GM23338 (cell line): Measurements from ENCODE around the gene PDS5A. TPM values are rescaled to one million over a fixed set of nuclear protein-coding genes. Genes with fewer than 3 reads are reported as not detected.

Experiments
- ATAC-seq: fragments of 200-7000 bp; cut with Tn5 transposase; 3 replicates; pipeline ENCODE4 v1.9.1; 2020
- DNase-seq: peaks from one replicate; pipeline ENCODE4 v3.0.0-alpha.2; 2015; ENCODE audit warnings: low spot score
- H2AFZ ChIP-seq: fragments of 200-600 bp; sonication (generic); 2 replicates; pipeline ENCODE4 v1.8.0; 2016; ENCODE audit warnings: antibody characterized with exemption, mild to moderate bottlenecking, moderate library complexity
- H3F3A ChIP-seq: fragments of 200-600 bp; sonication (generic); replicated peaks from 2 replicates; pipeline ENCODE4 v1.8.0; 2017; ENCODE audit warnings: antibody characterized with exemption, mixed run types, low read depth
- H3K27ac ChIP-seq: fragments of 200-600 bp; sonication (generic); 2 replicates; pipeline ENCODE4 v1.6.1; 2016; ENCODE audit warnings: low read depth
- H3K27me3 ChIP-seq: fragments of 200-600 bp; sonication (generic); 2 replicates; pipeline ENCODE4 v1.8.0; 2016; ENCODE audit warnings: mild to moderate bottlenecking, mixed run types, moderate library complexity; ENCODE audit not compliant: insufficient read depth
- H3K36me3 ChIP-seq: fragments of 200-600 bp; sonication (generic); 2 replicates; pipeline ENCODE4 v1.8.0; 2016; ENCODE audit warnings: mild to moderate bottlenecking; ENCODE audit not compliant: insufficient read depth
- H3K4me1 ChIP-seq: fragments of 200-600 bp; sonication (generic); 2 replicates; pipeline ENCODE4 v1.8.0; 2016; ENCODE audit warnings: mild to moderate bottlenecking, moderate library complexity; ENCODE audit not compliant: insufficient read depth
- H3K4me2 ChIP-seq: fragments of 200-600 bp; sonication (generic); 2 replicates; pipeline ENCODE4 v1.7.1; 2017; ENCODE audit warnings: mixed run types
- H3K4me3 ChIP-seq: fragments of 200-600 bp; sonication (generic); 2 replicates; pipeline ENCODE4 v1.6.1; 2016; ENCODE audit warnings: mixed run types
- H3K79me2 ChIP-seq: fragments of 200-600 bp; sonication (generic); replicated peaks from 2 replicates; pipeline ENCODE4 v1.8.0; 2017; ENCODE audit warnings: mild to moderate bottlenecking; ENCODE audit not compliant: insufficient read depth
- H3K9me2 ChIP-seq: fragments of 200-600 bp; sonication (generic); 2 replicates; pipeline ENCODE4 v1.8.0; 2017; ENCODE audit not compliant: insufficient read depth
- H4K20me1 ChIP-seq: fragments of 200-600 bp; sonication (generic); replicated peaks from 2 replicates; pipeline ENCODE4 v1.8.0; 2017; ENCODE audit warnings: mild to moderate bottlenecking; ENCODE audit not compliant: insufficient read depth
- H3K27ac Mint-ChIP-seq: 2 replicates; pipeline ENCODE4 v1.8.0; 2020; ENCODE audit warnings: inconsistent platforms, mild to moderate bottlenecking, moderate library complexity, mixed read lengths
- H3K27me3 Mint-ChIP-seq: 3 replicates; pipeline ENCODE4 v1.8.0; 2022; ENCODE audit warnings: low read depth, mild to moderate bottlenecking, moderate library complexity, mixed read lengths, inconsistent platforms; ENCODE audit not compliant: insufficient read depth, poor library complexity
- H3K36me3 Mint-ChIP-seq: 3 replicates; pipeline ENCODE4 v1.8.0; 2021; ENCODE audit warnings: low read depth, mild to moderate bottlenecking, inconsistent platforms, moderate library complexity, mixed read lengths
- H3K4me1 Mint-ChIP-seq: 3 replicates; pipeline ENCODE4 v1.8.0; 2020; ENCODE audit warnings: mild to moderate bottlenecking, inconsistent platforms, mixed read lengths
- H3K4me3 Mint-ChIP-seq: 3 replicates; pipeline ENCODE4 v1.8.0; 2021; ENCODE audit warnings: moderate library complexity, mild to moderate bottlenecking, inconsistent platforms, mixed read lengths
- H3K9me3 Mint-ChIP-seq: 3 replicates; pipeline ENCODE4 v1.8.0; 2020; ENCODE audit warnings: moderate library complexity, mild to moderate bottlenecking, inconsistent platforms, mixed read lengths
- CREB1 ChIP-seq: fragments of 250-450 bp; sonication (Bioruptor Pico); IDR thresholded peaks from 2 replicates; pipeline ENCODE4 v1.5.0; 2020; ENCODE audit warnings: low read depth, mild to moderate bottlenecking, moderate library complexity
- EZH2 ChIP-seq: fragments of 200-600 bp; sonication (generic); IDR thresholded peaks from one replicate; pipeline ENCODE4 v1.8.0; 2017; ENCODE audit warnings: antibody characterized with exemption, mild to moderate bottlenecking, low read depth; ENCODE audit not compliant: unreplicated experiment
- EZH2phosphoT487 ChIP-seq: fragments of 200-600 bp; sonication (generic); IDR thresholded peaks from one replicate; pipeline ENCODE4 v1.8.1; 2018; ENCODE audit warnings: antibody characterized with exemption; ENCODE audit not compliant: unreplicated experiment
- JUNB ChIP-seq: IDR thresholded peaks from one replicate; pipeline ENCODE4 v1.6.1; 2016; ENCODE audit warnings: antibody characterized with exemption; ENCODE audit not compliant: unreplicated experiment
- NANOG ChIP-seq: IDR thresholded peaks from 2 replicates; pipeline ENCODE4 v1.6.1; 2016; ENCODE audit warnings: antibody characterized with exemption, borderline replicate concordance
- POLR2AphosphoS5 ChIP-seq: IDR thresholded peaks from 2 replicates; pipeline ENCODE4 v1.6.1; 2016; ENCODE audit warnings: antibody characterized with exemption, low read depth
- STAT1 ChIP-seq: IDR thresholded peaks from one replicate; pipeline ENCODE4 v1.6.1; 2016; ENCODE audit warnings: antibody characterized with exemption; ENCODE audit not compliant: unreplicated experiment
- ZNF114 ChIP-seq: fragments of 250-450 bp; sonication (Bioruptor Pico); IDR thresholded peaks from 2 replicates; pipeline ENCODE4 v1.5.0; 2020; ENCODE audit warnings: mild to moderate bottlenecking, moderate library complexity
- ZNF331 ChIP-seq: fragments of 250-450 bp; sonication (Bioruptor Pico); IDR thresholded peaks from 2 replicates; pipeline ENCODE4 v1.5.0; 2020; ENCODE audit warnings: low read depth, mild to moderate bottlenecking, moderate library complexity
- polyA plus RNA-seq: library from polyadenylated mRNA; unstranded; fragments of >200 nt; fragmentation: Nextera tagmentation; extraction: Ambion mirVana; gene quantifications from 2 replicates; pipeline ENCODE4 v1.2.1, GENCODE V29; 2016
- total RNA-seq: library from RNA; depleted of rRNA; stranded (reverse); fragments of >200 nt; shearing (Covaris generic); gene quantifications from 2 replicates; pipeline ENCODE4 v1.2.3, GENCODE V29; 2014
- TF ChIP-seq, protein P1 (sequence below): fragments of 250-450 bp; sonication (Bioruptor Pico); IDR thresholded peaks from 2 replicates; pipeline ENCODE4 v1.5.0; 2020; ENCODE audit warnings: mild to moderate bottlenecking, moderate library complexity
- TF ChIP-seq, protein P2 (sequence below), 2 experiments: fragments of 200-600 bp in 1 of 2; sonication (generic) in 1 of 2; conservative IDR thresholded peaks; 2 replicates each; pipeline versions ENCODE4 v1.5.1 to v1.6.1; 2016 to 2017; ENCODE audit warnings: antibody characterized with exemption in 2 of 2, low read depth in 2 of 2, mild to moderate bottlenecking in 2 of 2, moderate library complexity in 1 of 2
- TF ChIP-seq, protein P3 (sequence below): IDR thresholded peaks from one replicate; pipeline ENCODE4 v1.6.1; 2018; ENCODE audit warnings: antibody characterized with exemption; ENCODE audit not compliant: unreplicated experiment
- TF ChIP-seq, protein P4 (sequence below): IDR thresholded peaks from 2 replicates; pipeline ENCODE4 v1.6.1; 2016; ENCODE audit warnings: antibody characterized with exemption

Gene PDS5A
- total and polyA plus RNA-seq, 2 experiments from 2014 or later: 22.1 to 91.9 TPM

DNA sequence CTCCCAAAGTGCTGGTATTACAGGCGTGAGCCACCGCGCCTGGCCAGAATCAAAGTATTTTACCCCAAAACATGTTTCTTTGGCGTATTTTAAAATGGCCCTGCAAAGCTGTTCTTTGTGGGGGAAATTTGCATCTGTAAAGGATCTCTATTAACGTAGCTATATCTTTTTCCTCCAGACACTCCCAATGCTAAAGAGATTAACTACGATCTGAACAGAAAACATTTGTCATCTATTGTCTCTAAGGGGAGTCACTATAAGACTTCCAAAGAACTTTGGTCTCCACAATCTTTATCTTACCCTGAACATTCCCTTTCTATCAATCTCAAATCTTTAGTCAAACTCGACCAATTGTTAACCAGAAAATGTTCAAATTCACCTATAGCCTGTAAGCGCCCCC is 19.1 kb upstream of the PDS5A start:
- no peak overlapping the region for H3K4me3 ChIP-seq
- no peak overlapping the region for H3K27ac ChIP-seq
- DNase-seq: no peak
- no peak for ATAC-seq
- no peaks in the 10 kb centered on the region for H3K4me1 ChIP-seq
- H3K4me3 Mint-ChIP-seq: no peak overlapping the region
- no peaks in the 10 kb centered on the region for H3K9me3 Mint-ChIP-seq
- no peaks in the 10 kb centered on the region for H3K27me3 ChIP-seq
- H3K9me2 ChIP-seq: no peaks in the 10 kb centered on the region
- H3K79me2 ChIP-seq: no peaks in the 10 kb centered on the region
- peaks cover 5% of the 10 kb centered on the region for H3K27me3 Mint-ChIP-seq
- no peaks in the 10 kb centered on the region for H3K36me3 ChIP-seq
- 0 out of 2 replicates have a peak overlapping the region, but pooled peaks have one; percentile 0 for H2AFZ ChIP-seq
- H3K4me1 Mint-ChIP-seq: no peaks in the 10 kb centered on the region
- H3F3A ChIP-seq: no peaks in the 10 kb centered on the region
- H3K36me3 Mint-ChIP-seq: no peaks in the 10 kb centered on the region
- no peak overlapping the region for H3K4me2 ChIP-seq
- H3K27ac Mint-ChIP-seq: no peak overlapping the region
- no peak for TF ChIP-seq EZH2
- no peak for TF ChIP-seq JUNB
- TF ChIP-seq ZNF331 (CRISPR knock-in tag): no peak
- TF ChIP-seq, protein P1, sequence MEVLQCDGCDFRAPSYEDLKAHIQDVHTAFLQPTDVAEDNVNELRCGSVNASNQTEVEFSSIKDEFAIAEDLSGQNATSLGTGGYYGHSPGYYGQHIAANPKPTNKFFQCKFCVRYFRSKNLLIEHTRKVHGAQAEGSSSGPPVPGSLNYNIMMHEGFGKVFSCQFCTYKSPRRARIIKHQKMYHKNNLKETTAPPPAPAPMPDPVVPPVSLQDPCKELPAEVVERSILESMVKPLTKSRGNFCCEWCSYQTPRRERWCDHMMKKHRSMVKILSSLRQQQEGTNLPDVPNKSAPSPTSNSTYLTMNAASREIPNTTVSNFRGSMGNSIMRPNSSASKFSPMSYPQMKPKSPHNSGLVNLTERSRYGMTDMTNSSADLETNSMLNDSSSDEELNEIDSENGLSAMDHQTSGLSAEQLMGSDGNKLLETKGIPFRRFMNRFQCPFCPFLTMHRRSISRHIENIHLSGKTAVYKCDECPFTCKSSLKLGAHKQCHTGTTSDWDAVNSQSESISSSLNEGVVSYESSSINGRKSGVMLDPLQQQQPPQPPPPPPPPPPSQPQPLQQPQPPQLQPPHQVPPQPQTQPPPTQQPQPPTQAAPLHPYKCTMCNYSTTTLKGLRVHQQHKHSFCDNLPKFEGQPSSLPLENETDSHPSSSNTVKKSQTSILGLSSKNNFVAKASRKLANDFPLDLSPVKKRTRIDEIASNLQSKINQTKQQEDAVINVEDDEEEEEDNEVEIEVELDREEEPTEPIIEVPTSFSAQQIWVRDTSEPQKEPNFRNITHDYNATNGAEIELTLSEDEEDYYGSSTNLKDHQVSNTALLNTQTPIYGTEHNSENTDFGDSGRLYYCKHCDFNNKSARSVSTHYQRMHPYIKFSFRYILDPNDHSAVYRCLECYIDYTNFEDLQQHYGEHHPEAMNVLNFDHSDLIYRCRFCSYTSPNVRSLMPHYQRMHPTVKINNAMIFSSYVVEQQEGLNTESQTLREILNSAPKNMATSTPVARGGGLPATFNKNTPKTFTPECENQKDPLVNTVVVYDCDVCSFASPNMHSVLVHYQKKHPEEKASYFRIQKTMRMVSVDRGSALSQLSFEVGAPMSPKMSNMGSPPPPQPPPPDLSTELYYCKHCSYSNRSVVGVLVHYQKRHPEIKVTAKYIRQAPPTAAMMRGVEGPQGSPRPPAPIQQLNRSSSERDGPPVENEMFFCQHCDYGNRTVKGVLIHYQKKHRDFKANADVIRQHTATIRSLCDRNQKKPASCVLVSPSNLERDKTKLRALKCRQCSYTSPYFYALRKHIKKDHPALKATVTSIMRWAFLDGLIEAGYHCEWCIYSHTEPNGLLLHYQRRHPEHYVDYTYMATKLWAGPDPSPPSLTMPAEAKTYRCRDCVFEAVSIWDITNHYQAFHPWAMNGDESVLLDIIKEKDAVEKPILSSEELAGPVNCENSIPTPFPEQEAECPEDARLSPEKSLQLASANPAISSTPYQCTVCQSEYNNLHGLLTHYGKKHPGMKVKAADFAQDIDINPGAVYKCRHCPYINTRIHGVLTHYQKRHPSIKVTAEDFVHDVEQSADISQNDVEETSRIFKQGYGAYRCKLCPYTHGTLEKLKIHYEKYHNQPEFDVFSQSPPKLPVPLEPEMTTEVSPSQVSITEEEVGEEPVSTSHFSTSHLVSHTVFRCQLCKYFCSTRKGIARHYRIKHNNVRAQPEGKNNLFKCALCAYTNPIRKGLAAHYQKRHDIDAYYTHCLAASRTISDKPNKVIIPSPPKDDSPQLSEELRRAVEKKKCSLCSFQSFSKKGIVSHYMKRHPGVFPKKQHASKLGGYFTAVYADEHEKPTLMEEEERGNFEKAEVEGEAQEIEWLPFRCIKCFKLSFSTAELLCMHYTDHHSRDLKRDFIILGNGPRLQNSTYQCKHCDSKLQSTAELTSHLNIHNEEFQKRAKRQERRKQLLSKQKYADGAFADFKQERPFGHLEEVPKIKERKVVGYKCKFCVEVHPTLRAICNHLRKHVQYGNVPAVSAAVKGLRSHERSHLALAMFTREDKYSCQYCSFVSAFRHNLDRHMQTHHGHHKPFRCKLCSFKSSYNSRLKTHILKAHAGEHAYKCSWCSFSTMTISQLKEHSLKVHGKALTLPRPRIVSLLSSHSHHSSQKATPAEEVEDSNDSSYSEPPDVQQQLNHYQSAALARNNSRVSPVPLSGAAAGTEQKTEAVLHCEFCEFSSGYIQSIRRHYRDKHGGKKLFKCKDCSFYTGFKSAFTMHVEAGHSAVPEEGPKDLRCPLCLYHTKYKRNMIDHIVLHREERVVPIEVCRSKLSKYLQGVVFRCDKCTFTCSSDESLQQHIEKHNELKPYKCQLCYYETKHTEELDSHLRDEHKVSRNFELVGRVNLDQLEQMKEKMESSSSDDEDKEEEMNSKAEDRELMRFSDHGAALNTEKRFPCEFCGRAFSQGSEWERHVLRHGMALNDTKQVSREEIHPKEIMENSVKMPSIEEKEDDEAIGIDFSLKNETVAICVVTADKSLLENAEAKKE (CRISPR knock-in tag): no peak
- TF ChIP-seq CREB1 (CRISPR knock-in tag): no peak
- TF ChIP-seq, protein P2, sequence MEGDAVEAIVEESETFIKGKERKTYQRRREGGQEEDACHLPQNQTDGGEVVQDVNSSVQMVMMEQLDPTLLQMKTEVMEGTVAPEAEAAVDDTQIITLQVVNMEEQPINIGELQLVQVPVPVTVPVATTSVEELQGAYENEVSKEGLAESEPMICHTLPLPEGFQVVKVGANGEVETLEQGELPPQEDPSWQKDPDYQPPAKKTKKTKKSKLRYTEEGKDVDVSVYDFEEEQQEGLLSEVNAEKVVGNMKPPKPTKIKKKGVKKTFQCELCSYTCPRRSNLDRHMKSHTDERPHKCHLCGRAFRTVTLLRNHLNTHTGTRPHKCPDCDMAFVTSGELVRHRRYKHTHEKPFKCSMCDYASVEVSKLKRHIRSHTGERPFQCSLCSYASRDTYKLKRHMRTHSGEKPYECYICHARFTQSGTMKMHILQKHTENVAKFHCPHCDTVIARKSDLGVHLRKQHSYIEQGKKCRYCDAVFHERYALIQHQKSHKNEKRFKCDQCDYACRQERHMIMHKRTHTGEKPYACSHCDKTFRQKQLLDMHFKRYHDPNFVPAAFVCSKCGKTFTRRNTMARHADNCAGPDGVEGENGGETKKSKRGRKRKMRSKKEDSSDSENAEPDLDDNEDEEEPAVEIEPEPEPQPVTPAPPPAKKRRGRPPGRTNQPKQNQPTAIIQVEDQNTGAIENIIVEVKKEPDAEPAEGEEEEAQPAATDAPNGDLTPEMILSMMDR (conservative IDR thresholded peaks at IDR 0.05; ENCODE audit: low read depth in 2 of 2): no peak
- TF ChIP-seq POLR2AphosphoS5: no peak
- TF ChIP-seq EZH2phosphoT487: no peak
- no peak for TF ChIP-seq ZNF114 (CRISPR knock-in tag)
- TF ChIP-seq, protein P3, sequence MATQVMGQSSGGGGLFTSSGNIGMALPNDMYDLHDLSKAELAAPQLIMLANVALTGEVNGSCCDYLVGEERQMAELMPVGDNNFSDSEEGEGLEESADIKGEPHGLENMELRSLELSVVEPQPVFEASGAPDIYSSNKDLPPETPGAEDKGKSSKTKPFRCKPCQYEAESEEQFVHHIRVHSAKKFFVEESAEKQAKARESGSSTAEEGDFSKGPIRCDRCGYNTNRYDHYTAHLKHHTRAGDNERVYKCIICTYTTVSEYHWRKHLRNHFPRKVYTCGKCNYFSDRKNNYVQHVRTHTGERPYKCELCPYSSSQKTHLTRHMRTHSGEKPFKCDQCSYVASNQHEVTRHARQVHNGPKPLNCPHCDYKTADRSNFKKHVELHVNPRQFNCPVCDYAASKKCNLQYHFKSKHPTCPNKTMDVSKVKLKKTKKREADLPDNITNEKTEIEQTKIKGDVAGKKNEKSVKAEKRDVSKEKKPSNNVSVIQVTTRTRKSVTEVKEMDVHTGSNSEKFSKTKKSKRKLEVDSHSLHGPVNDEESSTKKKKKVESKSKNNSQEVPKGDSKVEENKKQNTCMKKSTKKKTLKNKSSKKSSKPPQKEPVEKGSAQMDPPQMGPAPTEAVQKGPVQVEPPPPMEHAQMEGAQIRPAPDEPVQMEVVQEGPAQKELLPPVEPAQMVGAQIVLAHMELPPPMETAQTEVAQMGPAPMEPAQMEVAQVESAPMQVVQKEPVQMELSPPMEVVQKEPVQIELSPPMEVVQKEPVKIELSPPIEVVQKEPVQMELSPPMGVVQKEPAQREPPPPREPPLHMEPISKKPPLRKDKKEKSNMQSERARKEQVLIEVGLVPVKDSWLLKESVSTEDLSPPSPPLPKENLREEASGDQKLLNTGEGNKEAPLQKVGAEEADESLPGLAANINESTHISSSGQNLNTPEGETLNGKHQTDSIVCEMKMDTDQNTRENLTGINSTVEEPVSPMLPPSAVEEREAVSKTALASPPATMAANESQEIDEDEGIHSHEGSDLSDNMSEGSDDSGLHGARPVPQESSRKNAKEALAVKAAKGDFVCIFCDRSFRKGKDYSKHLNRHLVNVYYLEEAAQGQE: no peak
- no peak for TF ChIP-seq STAT1
- no peak for TF ChIP-seq NANOG
- TF ChIP-seq, protein P4, sequence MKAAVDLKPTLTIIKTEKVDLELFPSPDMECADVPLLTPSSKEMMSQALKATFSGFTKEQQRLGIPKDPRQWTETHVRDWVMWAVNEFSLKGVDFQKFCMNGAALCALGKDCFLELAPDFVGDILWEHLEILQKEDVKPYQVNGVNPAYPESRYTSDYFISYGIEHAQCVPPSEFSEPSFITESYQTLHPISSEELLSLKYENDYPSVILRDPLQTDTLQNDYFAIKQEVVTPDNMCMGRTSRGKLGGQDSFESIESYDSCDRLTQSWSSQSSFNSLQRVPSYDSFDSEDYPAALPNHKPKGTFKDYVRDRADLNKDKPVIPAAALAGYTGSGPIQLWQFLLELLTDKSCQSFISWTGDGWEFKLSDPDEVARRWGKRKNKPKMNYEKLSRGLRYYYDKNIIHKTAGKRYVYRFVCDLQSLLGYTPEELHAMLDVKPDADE: no peak
- no peaks in the 10 kb centered on the region for H4K20me1 ChIP-seq
